HepG2 (cell line): ENCODE data around the gene JAK1. TPM values are rescaled to one million over a fixed set of nuclear protein-coding genes. Genes with fewer than 3 reads are reported as not detected.

Experiments
- ATAC-seq: fragments of 200-7000 bp; cut with Tn5 transposase; 3 replicates; pipeline ENCODE4 v1.9.1; 2020; ENCODE audit warnings: mild to moderate bottlenecking, moderate library complexity
- BruUV-seq: library from RNA; stranded (reverse); fragments of 400-500 nt; replicated peaks from 2 replicates; lab custom pipeline; 2021; lab: Mats Ljungman, UMichigan
- CTCF ChIA-PET: fragments of 300-600 bp; formaldehyde crosslinking; extraction: SDS; loops from one replicate; lab custom pipeline; 2021; ENCODE audit warnings: low total read pairs, inconsistent platforms, low intra/inter-chr PET ratio; lab: Yijun Ruan, JAX
- POLR2A ChIA-PET: fragments of 350-600 bp; sonication (Branson Sonifier 250); formaldehyde crosslinking; loops from one replicate; lab custom pipeline; 2020; ENCODE audit warnings: antibody characterized with exemption, inconsistent platforms; lab: Yijun Ruan, JAX
- DNase-seq: peaks from one replicate; pipeline ENCODE4 v3.0.0-alpha.2; 2015; ENCODE audit warnings: low spot score
- FAIRE-seq: peaks from 3 replicates; lab custom pipeline; 2011; peaks lifted over from hg19 to GRCh38; lab: Jason Lieb, UNC
- H2AFZ ChIP-seq: one replicate; pipeline ENCODE4 v1.6.1; 2011; ENCODE audit warnings: low read length, inconsistent platforms
- H3K27ac ChIP-seq: fragments of 300-600 bp; 3 replicates; pipeline ENCODE4 v1.8.0; 2011; ENCODE audit warnings: mixed run types, mild to moderate bottlenecking, mixed read lengths, low read length, inconsistent platforms; ENCODE audit not compliant: insufficient read depth; ENCODE audit errors: extremely low read length
- H3K27me3 ChIP-seq, 2 experiments: fragments of 200-600 bp in 1 of 2; 2 replicates in 1 of 2; 3 replicates in 1 of 2; pipeline versions ENCODE4 v1.6.0 to v1.8.0; 2011; ENCODE audit warnings: low read length in 2 of 2, mild to moderate bottlenecking in 2 of 2, moderate library complexity in 2 of 2, inconsistent platforms in 1 of 2; ENCODE audit not compliant: insufficient read depth in 2 of 2, control insufficient read depth in 1 of 2
- H3K36me3 ChIP-seq, 2 experiments: fragments of 200-600 bp in 1 of 2; replicated peaks in 1 of 2; 2 replicates in 1 of 2; 3 replicates in 1 of 2; pipeline versions ENCODE4 v1.5.1 to v1.8.0; 2011; ENCODE audit warnings: low read length in 2 of 2, inconsistent platforms in 1 of 2; ENCODE audit not compliant: insufficient read depth in 2 of 2, control insufficient read depth in 1 of 2
- H3K4me1 ChIP-seq: 2 replicates; pipeline ENCODE4 v1.5.1; 2012; ENCODE audit warnings: low read length, inconsistent platforms; ENCODE audit not compliant: insufficient read depth
- H3K4me2 ChIP-seq: 2 replicates; pipeline ENCODE4 v1.6.0; 2011; ENCODE audit warnings: low read depth, low read length, inconsistent platforms
- H3K4me3 ChIP-seq, 3 experiments: fragments of 200-600 bp in 1 of 3; sonication (generic), shearing (Covaris generic) in 1 of 3; replicated peaks in 1 of 3; 2 replicates each; pipeline ENCODE4 v1.5.1; 2011 to 2016; ENCODE audit warnings: low read length in 3 of 3, inconsistent platforms in 2 of 3, low read depth in 2 of 3, mild to moderate bottlenecking in 2 of 3, control low read depth in 1 of 3, mixed read lengths in 1 of 3; ENCODE audit not compliant: insufficient read depth in 1 of 3
- H3K79me2 ChIP-seq: one replicate; pipeline ENCODE4 v1.6.1; 2011; ENCODE audit warnings: low read length, inconsistent platforms; ENCODE audit not compliant: insufficient read depth
- H3K9ac ChIP-seq: 2 replicates; pipeline ENCODE4 v1.6.0; 2011; ENCODE audit warnings: mild to moderate bottlenecking, low read depth, low read length, inconsistent platforms; ENCODE audit not compliant: insufficient read depth
- H3K9me3 ChIP-seq: 2 replicates; pipeline ENCODE4 v1.5.1; 2012; ENCODE audit warnings: mild to moderate bottlenecking, low read length
- H4K20me1 ChIP-seq: 2 replicates; pipeline ENCODE4 v1.6.0; 2011; ENCODE audit warnings: inconsistent platforms, mild to moderate bottlenecking, low read length, moderate library complexity; ENCODE audit not compliant: insufficient read depth
- ASH2L ChIP-seq: fragments of 300-600, 200-600 bp; sonication (generic); IDR thresholded peaks from 2 replicates; pipeline ENCODE4 v1.7.0; 2017; ENCODE audit warnings: low read depth, mild to moderate bottlenecking, moderate library complexity, mixed read lengths, low read length; ENCODE audit not compliant: insufficient read length
- CREBL2 ChIP-seq: sonication (generic); formaldehyde crosslinking; IDR thresholded peaks from 2 replicates; pipeline ENCODE4 v1.8.1; 2023; ENCODE audit warnings: missing genetic modification reagents, mild to moderate bottlenecking, borderline replicate concordance
- GTF3A ChIP-seq: sonication (generic); formaldehyde crosslinking; conservative IDR thresholded peaks from 2 replicates; pipeline ENCODE4 v1.4.0; 2020; ENCODE audit warnings: mild to moderate bottlenecking, missing genetic modification reagents
- KLF9 ChIP-seq: IDR thresholded peaks from 2 replicates; pipeline ENCODE4 v1.6.1; 2016; ENCODE audit warnings: low read depth
- SMAD9 ChIP-seq: sonication (generic); formaldehyde crosslinking; IDR thresholded peaks from 2 replicates; pipeline ENCODE4 v1.5.1; 2020; ENCODE audit warnings: mild to moderate bottlenecking, missing genetic modification reagents
- STAG1 ChIP-seq: sonication (generic); formaldehyde crosslinking; IDR thresholded peaks from 2 replicates; pipeline ENCODE4 v1.4.0; 2020; ENCODE audit warnings: missing genetic modification reagents
- ZBTB40 ChIP-seq, 2 experiments: fragments of 450-650 bp in 1 of 2; sonication (generic) in 1 of 2; formaldehyde crosslinking in 1 of 2; IDR thresholded peaks; 2 replicates each; pipeline versions ENCODE4 v1.6.1 to v1.8.0; 2016 to 2022; ENCODE audit warnings: antibody characterized with exemption in 1 of 2, mild to moderate bottlenecking in 1 of 2, missing genetic modification reagents in 1 of 2
- ZNF18 ChIP-seq: sonication (generic); formaldehyde crosslinking; IDR thresholded peaks from 2 replicates; pipeline ENCODE4 v1.8.0; 2022; ENCODE audit warnings: mild to moderate bottlenecking, missing genetic modification reagents; ENCODE audit not compliant: insufficient replicate concordance
- ZNF276 ChIP-seq: sonication (generic); formaldehyde crosslinking; IDR thresholded peaks from 2 replicates; pipeline ENCODE4 v1.4.0; 2020; ENCODE audit warnings: mild to moderate bottlenecking, low read depth, missing genetic modification reagents
- ZNF350 ChIP-seq: sonication (generic); formaldehyde crosslinking; IDR thresholded peaks from 2 replicates; pipeline ENCODE4 v1.4.0; 2020; ENCODE audit warnings: mild to moderate bottlenecking, low read depth, missing genetic modification reagents, borderline replicate concordance
- ZNF530 ChIP-seq: sonication (generic); formaldehyde crosslinking; IDR thresholded peaks from 2 replicates; pipeline ENCODE4 v1.5.0; 2020; ENCODE audit warnings: low read depth, mild to moderate bottlenecking, missing genetic modification reagents
- WGBS: methylation state at CpG from one replicate; pipeline ENCODE4 v1.1.6; 2017; ENCODE audit warnings: low lambda C conversion rate; 5-methylcytosine and 5-hydroxymethylcytosine counted together
- in situ Hi-C: cut with HindIII; loops from 2 replicates; pipeline ENCODE4 v1.10.0; 2017; ENCODE audit warnings: low pct_unique_long_range_greater_than_20kb; ENCODE audit not compliant: extremely low pct_ligation_motif_present
- intact Hi-C: fragments of 100-400 bp; cut with micrococcal nuclease; formaldehyde crosslinking; loops from one replicate; pipeline ENCODE4 v1.10.0; 2022; ENCODE audit not compliant: unreplicated experiment
- polyA plus RNA-seq, 8 experiments: library from polyadenylated mRNA; depleted of rRNA in 3 of 8; stranded (reverse) in 7 of 8; unstranded in 1 of 8; fragments of >200 nt; fragmentation: Illumina TruSeq in 4 of 8; extraction: Trizol in 4 of 8; gene quantifications; 2 replicates each; pipeline versions ENCODE4 v1.2.1 to v1.2.3, GENCODE V29; 2011 to 2016; ENCODE audit warnings: low read depth in 4 of 8, missing spikeins in 1 of 8, mixed read lengths in 1 of 8; ENCODE audit not compliant: insufficient read depth in 1 of 8
- total RNA-seq, 5 experiments: library from RNA; depleted of rRNA; stranded (reverse); fragments of >200 nt; fragmentation: Illumina TruSeq; extraction: Trizol; gene quantifications; 2 replicates each; pipeline ENCODE4 v1.2.3, GENCODE V29; 2016; ENCODE audit warnings: low read depth in 1 of 5

Gene JAK1
- total and polyA plus RNA-seq, 2 of the 13 experiments (the other 11 are each of a cell fraction or from before 2014, with no cell fraction given), result 23.9 to 42.4 TPM

GRCh38 chr1:64962441-64962840 lies 3.9 kb downstream of the JAK1 start:
- H3K36me3 ChIP-seq, result no peaks in the 10 kb centered on the region
- no peak overlapping the region for H3K27ac ChIP-seq
- no peaks in the 10 kb centered on the region for H3K9me3 ChIP-seq
- H2AFZ ChIP-seq, result no peak overlapping the region
- H3K27me3 ChIP-seq, result peaks cover 0 to 3% of the 10 kb centered on the region in 2 experiments; a peak in 2 of 5 replicates
- no peak overlapping the region for H3K4me3 ChIP-seq
- peaks cover 25% of the 10 kb centered on the region for H3K4me1 ChIP-seq
- H3K9ac ChIP-seq, result no peak overlapping the region
- in situ Hi-C loops, result loop anchor here (10.0 kb wide), 1 partner anchor 68 kb away; no protein-coding TSS in a partner anchor
- 98% methylated on average over 7 of the region's 7 CpGs for WGBS
- peaks cover 79% of the 10 kb centered on the region for H3K79me2 ChIP-seq
- ChIA-PET CTCF (no interaction called here), POLR2A (no interaction called here)
- no TSS peak for BruUV-seq
- no peak for FAIRE-seq
- H4K20me1 ChIP-seq, result peaks cover 13% of the 10 kb centered on the region; the same call in 1 of the 2 replicates
- no peak overlapping the region for H3K4me2 ChIP-seq
- no peak for DNase-seq
- intact Hi-C loops, result no loop called here
- no peak for ATAC-seq
- TF ChIP-seq STAG1 (CRISPR knock-in tag) (no peak), ZNF18 (no peak), GTF3A (no peak), CREBL2 (no peak), SMAD9 (CRISPR knock-in tag) (no peak), ZBTB40 (IDR thresholded peaks at IDR 0.05) (no peak), ZBTB40 (CRISPR knock-in tag; IDR thresholded peaks at IDR 0.05) (no peak), ZNF350 (CRISPR knock-in tag) (no peak), KLF9 (CRISPR knock-in tag) (no peak), ZNF530 (CRISPR knock-in tag) (no peak), ASH2L (no peak), ZNF276 (CRISPR knock-in tag) (no peak)
